SK-N-MC (cell line): Measurements from ENCODE around the gene DNAJC17.

ENCODE experiments used
- DNase-seq: peaks from one replicate; pipeline ENCODE4 v3.0.0-alpha.2; 2011; ENCODE audit warnings: low read depth, low spot score
- H3K27ac ChIP-seq: fragments of 200-600 bp; sonication (generic); 2 replicates; pipeline ENCODE4 v1.5.1; 2016; ENCODE audit warnings: mixed run types
- H3K36me3 ChIP-seq: fragments of 200-600 bp; sonication (generic); 2 replicates; pipeline ENCODE4 v1.6.1; 2017; ENCODE audit warnings: antibody characterized with exemption, low read length, mixed read lengths; ENCODE audit not compliant: insufficient read depth
- H3K4me3 ChIP-seq: fragments of 200-600 bp; sonication (generic); 2 replicates; pipeline ENCODE4 v1.5.1; 2016
- H3K9ac ChIP-seq: fragments of 200-600 bp; sonication (generic); 2 replicates; pipeline ENCODE4 v1.8.0; 2017; ENCODE audit warnings: mixed run types, mixed read lengths; ENCODE audit not compliant: insufficient read length
- H3K9me3 ChIP-seq: fragments of 200-600 bp; sonication (generic); 2 replicates; pipeline ENCODE4 v1.6.1; 2017; ENCODE audit warnings: low read depth, mild to moderate bottlenecking, antibody characterized with exemption, low read length, moderate library complexity, mixed read lengths
- EZH2 ChIP-seq: fragments of 200-600 bp; sonication (generic); IDR thresholded peaks from one replicate; pipeline ENCODE4 v1.6.1; 2017; ENCODE audit warnings: antibody characterized with exemption
- FOXP2 ChIP-seq: optimal IDR thresholded peaks from 2 replicates; pipeline ENCODE3; 2011; ENCODE audit warnings: mild to moderate bottlenecking, moderate library complexity; ENCODE audit not compliant: insufficient read depth; ENCODE audit errors: extremely low read length, control extremely low read depth
- POLR2AphosphoS5 ChIP-seq: IDR thresholded peaks from 2 replicates; pipeline ENCODE4 v1.6.1; 2012; ENCODE audit warnings: mild to moderate bottlenecking, low read depth, low read length, borderline replicate concordance

The DNAJC17 gene

GRCh38 chr15:40836020-40836419, 28.7 kb upstream of the DNAJC17 start:
- Histone ChIP-seq H3K4me3 (no peak overlapping the region), H3K9ac (no peak overlapping the region), H3K36me3 (no peaks in the 10 kb centered on the region), H3K9me3 (no peaks in the 10 kb centered on the region), H3K27ac (no peak overlapping the region)
- TF ChIP-seq EZH2, result no peak
- TF ChIP-seq POLR2AphosphoS5, result no peak
- TF ChIP-seq FOXP2, result no peak
- DNase-seq, result no peak

GRCh38 chr15:40832903-40833302, 25.6 kb upstream of the DNAJC17 start:
- Histone ChIP-seq H3K9me3 (no peaks in the 10 kb centered on the region), H3K36me3 (no peaks in the 10 kb centered on the region), H3K4me3 (no peak overlapping the region), H3K27ac (no peak overlapping the region), H3K9ac (no peak overlapping the region)
- DNase-seq, result no peak
- TF ChIP-seq POLR2AphosphoS5 (no peak), FOXP2 (no peak), EZH2 (no peak)

GRCh38 chr15:40831861-40832260, 24.6 kb upstream of the DNAJC17 start:
- H3K9ac ChIP-seq, result no peak overlapping the region
- TF ChIP-seq EZH2, result no peak
- DNase-seq, result no peak
- H3K4me3 ChIP-seq, result no peak overlapping the region
- H3K9me3 ChIP-seq, result no peaks in the 10 kb centered on the region
- no peaks in the 10 kb centered on the region for H3K36me3 ChIP-seq
- no peak overlapping the region for H3K27ac ChIP-seq

- no peak overlapping the region for H3K27ac ChIP-seq
- H3K4me3 ChIP-seq, result no peak overlapping the region
- H3K36me3 ChIP-seq, result no peaks in the 10 kb centered on the region
- TF ChIP-seq EZH2, result no peak
- no peak for TF ChIP-seq FOXP2
- no peak for TF ChIP-seq POLR2AphosphoS5
- H3K9me3 ChIP-seq, result no peaks in the 10 kb centered on the region
- H3K9ac ChIP-seq, result no peak overlapping the region
- no peak for DNase-seq
Measured at GRCh38 chr15:40830884-40831283, 23.6 kb upstream of the DNAJC17 start.

- H3K9me3 ChIP-seq, result no peaks in the 10 kb centered on the region
- H3K27ac ChIP-seq, result no peak overlapping the region
- H3K36me3 ChIP-seq, result no peaks in the 10 kb centered on the region
- DNase-seq, result no peak
- H3K4me3 ChIP-seq, result no peak overlapping the region
- TF ChIP-seq POLR2AphosphoS5, result no peak
- TF ChIP-seq FOXP2, result no peak
- TF ChIP-seq EZH2, result no peak
- no peak overlapping the region for H3K9ac ChIP-seq
Measured at GRCh38 chr15:40829115-40829514, 21.8 kb upstream of the DNAJC17 start.

GRCh38 chr15:40828447-40829036, 21.3 kb upstream of the DNAJC17 start, which contains the start of gene PPP1R14D:
TSS of gene PPP1R14D (minus strand) at chr15:40828708. CDS start at chr15:40828641, 67 bp downstream.
- Histone ChIP-seq H3K27ac (no peak within 1 kb of the TSS), H3K36me3 (no peaks in the 10 kb centered on the region), H3K9me3 (no peaks in the 10 kb centered on the region), H3K9ac (no peak within 1 kb of the TSS), H3K4me3 (no peak within 1 kb of the TSS)
- no peak for TF ChIP-seq FOXP2
- no peak for TF ChIP-seq EZH2
- TF ChIP-seq POLR2AphosphoS5, result no peak
- no peak for DNase-seq

- Histone ChIP-seq H3K27ac (no peak overlapping the region), H3K9ac (no peak overlapping the region), H3K4me3 (no peak overlapping the region)
Measured at GRCh38 chr15:40826423-40827075, 19.3 kb upstream of the DNAJC17 start.

GRCh38 chr15:40825661-40826422, 18.6 kb upstream of the DNAJC17 start:
- TF ChIP-seq FOXP2, result no peak
- TF ChIP-seq EZH2, result no peak
- no peak for TF ChIP-seq POLR2AphosphoS5
- no peaks in the 10 kb centered on the region for H3K9me3 ChIP-seq
- DNase-seq, result no peak
- H3K36me3 ChIP-seq, result no peaks in the 10 kb centered on the region
- no peak overlapping the region for H3K27ac ChIP-seq
- no peak overlapping the region for H3K4me3 ChIP-seq
- H3K9ac ChIP-seq, result no peak overlapping the region

More at GRCh38 chr15:40826423-40827075, 19.3 kb upstream of the DNAJC17 start:
- no peaks in the 10 kb centered on the region for H3K9me3 ChIP-seq
- DNase-seq, result no peak
- TF ChIP-seq POLR2AphosphoS5 (no peak), EZH2 (no peak), FOXP2 (no peak)
- no peaks in the 10 kb centered on the region for H3K36me3 ChIP-seq
